Stimulated activated CD4-positive, alpha-beta T cell treated with anti-CD3 and anti-CD28 coated beads, Interleukin-1b, Interleukin-23, amount 100 ng/mL, for 4 hours (primary cell): ENCODE measurements around the gene SLC34A2.

ENCODE experiments used
- DNase-seq, 2 donors: peaks; one replicate each; pipeline ENCODE4 v3.0.0-alpha.2; 2020; ENCODE audit warnings: low read depth in 2 of 2

The SLC34A2 gene

GRCh38 chr4:25727711-25728493 is 72.3 kb downstream of the SLC34A2 start:
- no peak for DNase-seq
